Measurements from ENCODE around the gene TOMM20L. TPM values are rescaled to one million over a fixed set of nuclear protein-coding genes. Genes with fewer than 3 reads are reported as not detected.
A peak's percentile ranks its signal among the peaks of the same experiment; 100 is the strongest.

Gene TOMM20L
- total RNA-seq, 2 experiments from 2014 or later = 0.56 TPM; not detected in 1

GRCh38 chr14:58401587-58401986 is 5.9 kb downstream of the TOMM20L start:
- CTCF ChIA-PET = interaction anchor here (1.4 kb wide), 1 partner anchor 293 kb away, joined by 3 read pairs; no protein-coding TSS in a partner anchor

GRCh38 chr14:58408681-58409215 is 13.0 kb downstream of the TOMM20L start:
- CTCF ChIA-PET = no interaction called here
- H3K9me3 Mint-ChIP-seq = no peaks in the 10 kb centered on the region
- peaks cover 3% of the 10 kb centered on the region for H3K4me1 Mint-ChIP-seq (ENCODE audit: low read depth)
- Histone ChIP-seq H3K4me3 (ENCODE audit: low read length) (no peak overlapping the region), H3K4me1 (ENCODE audit: insufficient read depth, low read length) (no peaks in the 10 kb centered on the region), H3K27ac (ENCODE audit: low read depth in 1 of 2, low read length in 2 of 2) (no peak overlapping the region), H3K9me3 (ENCODE audit: control insufficient read depth in 1 of 2, insufficient read depth in 1 of 2, low read length in 2 of 2) (no peaks in the 10 kb centered on the region), H3K27me3 (ENCODE audit: control insufficient read depth in 1 of 2, insufficient read depth in 2 of 2, low read length in 2 of 2) (no peaks in the 10 kb centered on the region), H3K36me3 (ENCODE audit: insufficient read depth, low read length) (peaks cover 38% of the 10 kb centered on the region)
- H3K4me3 Mint-ChIP-seq = no peak overlapping the region
- ATAC-seq (ENCODE audit: poor library complexity) = no peak
- no peaks in the 10 kb centered on the region for H3K27me3 Mint-ChIP-seq
- no peak for DNase-seq
- POLR2A ChIA-PET = no interaction called here
- H3K36me3 Mint-ChIP-seq (ENCODE audit: low read depth) = peaks cover 45% of the 10 kb centered on the region
- no peak for TF ChIP-seq CTCF (IDR thresholded peaks at IDR 0.05)
- intact Hi-C loops (cut with DNase I, micrococcal nuclease) = no loop called here
- H3K27ac Mint-ChIP-seq = no peak overlapping the region

More at GRCh38 chr14:58401587-58401986, 5.9 kb downstream of the TOMM20L start:
- Histone ChIP-seq H3K4me1 (ENCODE audit: insufficient read depth, low read length) (peaks cover 1% of the 10 kb centered on the region), H3K9me3 (ENCODE audit: control insufficient read depth in 1 of 2, insufficient read depth in 1 of 2, low read length in 2 of 2) (no peaks in the 10 kb centered on the region), H3K27ac (ENCODE audit: low read depth in 1 of 2, low read length in 2 of 2) (no peak overlapping the region), H3K27me3 (ENCODE audit: control insufficient read depth in 1 of 2, insufficient read depth in 2 of 2, low read length in 2 of 2) (no peaks in the 10 kb centered on the region), H3K36me3 (ENCODE audit: insufficient read depth, low read length) (no peaks in the 10 kb centered on the region), H3K4me3 (ENCODE audit: low read length) (no peak overlapping the region)
- peaks cover 5% of the 10 kb centered on the region for H3K36me3 Mint-ChIP-seq (ENCODE audit: low read depth)
- no peak overlapping the region for H3K27ac Mint-ChIP-seq
- no peaks in the 10 kb centered on the region for H3K27me3 Mint-ChIP-seq
- intact Hi-C loops (cut with DNase I, micrococcal nuclease) = loop anchor here in 1 of 2 experiments (2.0 kb wide), 1 partner anchor 293 kb away; no protein-coding TSS in a partner anchor
- peaks cover 1% of the 10 kb centered on the region for H3K4me1 Mint-ChIP-seq (ENCODE audit: low read depth)
- no peaks in the 10 kb centered on the region for H3K9me3 Mint-ChIP-seq
- DNase-seq (peak in 3 of 14 experiments; percentile 15 to 27 (median 22)), ATAC-seq (ENCODE audit: poor library complexity) (no peak)
- TF ChIP-seq CTCF (IDR thresholded peaks at IDR 0.05) = no peak
- no peak overlapping the region for H3K4me3 Mint-ChIP-seq
- POLR2A ChIA-PET = interaction anchor here (0.6 kb wide), 1 partner anchor 120 kb away, joined by 5 read pairs; no protein-coding TSS in a partner anchor

- H3K36me3 Mint-ChIP-seq (ENCODE audit: low read depth) = peaks cover 76% of the 10 kb centered on the region
- no peak overlapping the region for H3K27ac Mint-ChIP-seq
- peaks cover 44% of the 10 kb centered on the region for H3K36me3 ChIP-seq (ENCODE audit: insufficient read depth, low read length)
- H3K9me3 ChIP-seq (ENCODE audit: control insufficient read depth in 1 of 2, insufficient read depth in 1 of 2, low read length in 2 of 2) = no peaks in the 10 kb centered on the region
- intact Hi-C loops (cut with DNase I, micrococcal nuclease) = no loop called here
- no peaks in the 10 kb centered on the region for H3K27me3 ChIP-seq (ENCODE audit: control insufficient read depth in 1 of 2, insufficient read depth in 2 of 2, low read length in 2 of 2)
- peaks cover 4% of the 10 kb centered on the region for H3K4me1 ChIP-seq (ENCODE audit: insufficient read depth, low read length)
- DNase-seq (no peak), ATAC-seq (ENCODE audit: poor library complexity) (no peak)
- peaks cover 32% of the 10 kb centered on the region for H3K4me1 Mint-ChIP-seq (ENCODE audit: low read depth)
- ChIA-PET CTCF (no interaction called here), POLR2A (no interaction called here)
- no peak for TF ChIP-seq CTCF (IDR thresholded peaks at IDR 0.05)
- H3K9me3 Mint-ChIP-seq = no peaks in the 10 kb centered on the region
- no peak overlapping the region for H3K4me3 Mint-ChIP-seq
- H3K4me3 ChIP-seq (ENCODE audit: low read length) = no peak overlapping the region
- H3K27ac ChIP-seq (ENCODE audit: low read depth in 1 of 2, low read length in 2 of 2) = no peak overlapping the region
- H3K27me3 Mint-ChIP-seq = no peaks in the 10 kb centered on the region
These were observed 19.1 kb downstream of the TOMM20L start for GRCh38 chr14:58414845-58415244.

Data from CD4-positive, alpha-beta T cell (primary cell).